GM21381 (cell line): ENCODE data around the gene CAPN14.
"Not testable (repeated sequence)": the region's sequence is repeated elsewhere in the genome, so short reads cannot be mapped to it uniquely, and the experiment has no call there.

Experiments
- ATAC-seq: cut with Tn5 transposase; IDR thresholded peaks from one replicate; pipeline ENCODE4 v1.9.1; 2021; ENCODE audit warnings: mild to moderate bottlenecking, moderate library complexity; ENCODE audit not compliant: unreplicated experiment

The CAPN14 gene

DNA sequence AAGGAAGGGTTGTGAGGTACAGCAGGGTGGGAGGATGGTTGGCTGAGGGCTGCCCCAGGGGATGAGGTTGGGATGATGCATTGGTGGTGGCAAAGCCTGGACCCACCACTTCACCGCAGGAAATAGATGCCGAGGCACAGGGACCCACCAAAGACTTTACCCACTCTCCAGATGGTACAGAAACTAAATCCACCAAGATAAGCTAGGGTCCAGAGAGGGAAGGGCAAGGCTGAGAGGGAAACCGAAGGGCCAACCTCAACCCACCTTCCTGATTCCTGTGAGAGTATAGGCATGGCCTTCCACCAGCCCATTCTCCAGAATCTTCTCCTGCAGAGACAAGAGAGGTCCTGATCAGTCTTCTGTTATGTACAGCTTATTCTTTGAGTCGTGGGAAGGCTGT is 18.1 kb downstream of the CAPN14 start:
- ATAC-seq = no peak

DNA sequence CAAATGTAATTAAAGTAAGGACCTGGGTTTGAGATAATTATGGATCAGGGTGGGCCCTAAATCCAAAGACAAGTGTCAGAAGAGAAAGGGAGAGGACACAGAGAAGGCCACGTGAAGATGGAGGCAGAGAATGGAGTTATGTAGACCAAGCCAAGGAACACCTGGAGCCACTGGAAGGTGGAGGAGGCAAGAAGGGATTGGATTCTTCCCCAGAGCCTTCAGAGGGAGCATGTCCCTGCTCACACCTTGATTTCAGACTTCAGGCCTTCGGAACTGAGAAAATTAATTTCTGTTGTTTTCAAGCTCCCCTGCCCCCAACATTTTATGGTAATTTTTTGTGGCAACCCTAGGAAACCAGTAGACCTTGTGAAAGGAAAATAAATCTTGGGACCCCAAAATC is 19.6 kb downstream of the CAPN14 start:
- no peak for ATAC-seq

DNA sequence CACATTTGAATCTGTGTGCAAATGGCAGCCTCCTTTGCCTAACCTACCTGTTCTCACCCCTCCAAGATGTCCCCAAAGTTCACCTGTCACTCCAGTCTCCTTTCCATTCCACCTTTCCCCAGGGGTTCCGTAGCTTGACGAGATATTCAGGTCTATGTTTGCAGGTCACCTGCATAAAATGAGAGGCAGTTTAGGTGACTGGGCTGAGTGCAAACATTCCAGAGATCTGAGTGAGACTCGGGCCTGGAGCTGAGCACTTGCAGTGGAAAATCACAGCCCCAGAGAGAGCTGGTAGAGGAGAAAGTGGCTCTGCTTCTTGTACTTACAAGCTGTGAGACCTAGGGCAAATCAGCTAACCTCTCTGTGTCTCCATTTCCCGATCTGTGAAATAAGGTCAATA is 20.1 kb downstream of the CAPN14 start:
- ATAC-seq = no peak

DNA sequence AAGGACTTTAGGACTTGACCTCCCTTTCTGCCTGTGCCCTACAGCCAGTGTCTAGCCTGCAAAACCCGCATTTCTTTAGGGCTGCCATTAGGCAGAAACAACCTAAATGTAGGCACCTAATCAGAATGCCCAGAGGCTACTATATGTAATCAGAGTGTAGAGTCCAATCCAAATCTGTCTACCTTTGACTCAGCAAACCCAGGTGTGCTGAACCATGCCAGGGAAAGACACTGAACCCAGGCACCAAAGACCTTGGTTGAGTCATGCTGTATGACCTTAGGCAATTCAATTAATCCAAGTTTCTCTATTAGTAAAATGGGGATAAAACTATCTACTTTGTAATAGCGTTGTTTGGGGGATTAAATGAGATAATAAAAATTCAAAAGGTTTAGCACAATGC is 20.7 kb downstream of the CAPN14 start:
- ATAC-seq = no peak

DNA sequence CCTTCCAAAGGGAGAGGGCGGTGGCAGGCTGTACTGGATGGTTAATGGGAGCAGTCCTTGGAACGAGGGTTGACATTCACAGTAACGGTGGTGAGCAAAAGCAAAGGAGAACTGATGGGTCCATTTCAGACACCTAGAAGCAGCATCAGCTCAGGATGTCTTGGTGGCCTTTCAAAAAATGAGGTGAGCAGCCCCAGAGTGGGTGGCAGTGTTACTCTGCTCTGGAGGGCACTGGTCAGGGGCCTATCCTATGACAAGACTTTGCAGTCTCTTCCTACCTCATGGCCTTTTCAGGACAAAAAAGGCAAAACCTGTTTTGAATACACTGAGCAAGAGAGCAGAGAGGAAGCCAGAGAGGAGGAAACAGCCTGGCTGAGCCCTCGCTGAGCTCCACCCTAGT is 23.5 kb downstream of the CAPN14 start:
- ATAC-seq = no peak

DNA sequence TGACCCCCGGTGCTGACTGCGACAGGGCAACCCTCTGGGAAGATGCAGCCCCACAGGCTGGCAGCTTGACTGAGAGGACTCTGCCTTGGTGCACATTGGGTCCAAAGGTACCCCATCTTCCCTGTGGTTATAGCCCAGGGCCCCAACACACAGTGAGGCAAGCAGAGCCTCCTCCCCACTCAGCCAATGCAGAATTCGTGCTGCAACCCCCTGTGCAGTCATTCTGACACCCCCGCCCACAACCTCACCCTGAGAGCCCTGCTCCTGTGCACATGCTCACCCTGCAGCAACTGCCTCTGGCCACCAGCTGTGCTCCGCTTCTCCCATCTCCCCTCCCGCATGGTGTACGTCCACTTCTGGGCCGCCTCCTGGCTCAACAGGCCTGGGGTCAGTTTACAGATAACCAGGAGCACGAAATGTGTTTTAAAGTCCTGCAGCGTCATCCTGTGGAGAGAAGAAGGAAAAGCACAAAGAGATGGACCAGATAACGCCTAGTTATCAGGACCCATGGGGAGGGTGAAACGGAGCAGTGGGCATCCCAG is 24.4 kb downstream of the CAPN14 start:
- no peak for ATAC-seq

DNA sequence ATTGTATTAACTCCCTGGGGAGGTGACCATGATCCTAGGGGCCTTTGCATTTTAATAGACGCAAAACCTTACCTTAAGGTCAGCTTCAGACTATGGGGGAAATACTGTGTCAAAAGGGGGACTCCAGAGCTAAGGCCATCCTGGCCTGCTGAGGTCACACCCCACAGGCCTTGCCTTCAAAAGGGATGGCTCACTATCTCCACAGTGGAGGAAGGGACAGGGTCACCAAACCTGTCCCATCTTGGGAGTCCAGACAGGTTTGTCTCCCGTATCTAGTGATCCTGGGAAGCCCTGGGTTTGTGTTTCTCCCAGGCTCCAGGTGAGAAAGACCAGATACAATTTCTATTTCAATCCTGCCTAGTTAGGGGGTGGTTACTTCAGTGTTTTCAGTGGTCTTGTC is 24.9 kb downstream of the CAPN14 start:
- no peak for ATAC-seq

DNA sequence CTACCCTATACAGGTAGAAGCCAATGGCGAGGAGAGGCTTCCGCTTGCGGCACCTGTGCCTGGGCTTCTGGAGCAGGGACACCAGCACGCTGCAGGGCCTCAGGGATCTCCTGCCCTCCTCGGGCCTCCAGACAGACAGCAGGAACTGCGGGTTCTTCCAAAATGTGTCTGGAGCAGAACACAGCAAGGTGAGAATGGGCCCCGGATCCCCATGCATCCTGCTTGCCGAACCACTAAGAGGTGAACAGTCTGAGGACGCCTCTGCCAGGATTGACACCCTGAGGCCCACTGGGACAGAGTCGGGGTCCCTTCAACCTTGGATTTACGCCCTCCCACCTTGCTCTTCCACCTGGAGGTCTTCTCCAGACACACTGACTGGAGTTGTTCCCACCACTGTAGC is 25.4 kb downstream of the CAPN14 start:
- no peak for ATAC-seq

DNA sequence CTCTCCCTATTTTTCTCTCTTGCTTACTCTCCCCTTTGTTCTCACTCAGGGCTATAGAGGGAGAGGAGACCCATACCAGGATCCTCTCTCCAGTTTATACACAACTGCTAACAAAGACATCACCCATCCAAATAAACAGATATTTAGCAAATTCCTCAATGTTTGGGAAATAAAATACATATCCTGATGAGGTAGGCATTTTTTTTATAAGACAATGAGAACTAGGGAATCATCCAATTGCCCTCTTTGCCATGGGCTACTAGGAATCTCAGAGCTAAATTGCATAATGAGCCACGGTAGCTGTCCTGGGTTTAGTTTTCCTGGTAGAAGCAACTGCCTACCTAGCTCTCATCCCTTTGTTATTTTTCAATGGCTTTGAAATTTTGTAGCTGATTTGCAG is 27.1 kb downstream of the CAPN14 start:
- ATAC-seq = no peak

DNA sequence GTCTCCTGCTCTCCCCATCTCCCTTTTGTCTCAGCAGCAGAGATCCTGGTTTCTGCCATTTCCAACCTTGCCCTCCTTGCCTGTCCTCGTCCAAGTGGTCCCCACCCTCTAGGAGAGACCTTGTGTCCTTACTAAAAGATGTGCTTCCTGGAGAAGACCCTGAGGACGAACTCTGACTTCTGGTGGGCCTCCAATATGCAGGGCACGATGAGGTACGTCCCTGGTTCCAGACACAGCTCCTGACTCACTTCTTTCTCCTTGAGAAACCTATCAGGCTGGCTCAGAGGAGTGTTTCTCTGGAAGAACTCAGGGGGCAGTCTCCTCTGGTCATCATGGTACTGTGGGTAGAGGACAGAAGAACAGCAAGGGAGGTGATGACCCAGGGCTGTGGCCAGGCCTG is 28.2 kb downstream of the CAPN14 start:
- no peak for ATAC-seq

DNA sequence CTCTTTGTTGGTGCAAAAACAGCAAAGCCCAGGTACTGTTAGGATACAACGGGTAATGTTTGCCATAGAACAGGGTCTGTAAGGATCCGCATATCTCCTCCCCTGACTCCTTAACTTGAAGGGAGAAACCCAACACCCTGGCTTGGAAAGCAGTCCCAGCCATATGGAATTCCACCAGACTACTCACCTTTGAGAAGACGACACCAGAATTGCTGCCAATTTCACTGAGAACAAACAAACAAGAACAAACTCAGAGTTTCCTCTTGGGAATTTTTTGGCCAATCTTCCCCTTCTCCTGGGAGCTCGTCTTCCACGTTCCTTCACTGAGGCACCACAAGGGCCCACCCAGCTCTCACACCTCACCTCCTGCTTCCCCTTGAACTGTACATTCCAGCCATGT is 29.2 kb downstream of the CAPN14 start:
- ATAC-seq = no peak

DNA sequence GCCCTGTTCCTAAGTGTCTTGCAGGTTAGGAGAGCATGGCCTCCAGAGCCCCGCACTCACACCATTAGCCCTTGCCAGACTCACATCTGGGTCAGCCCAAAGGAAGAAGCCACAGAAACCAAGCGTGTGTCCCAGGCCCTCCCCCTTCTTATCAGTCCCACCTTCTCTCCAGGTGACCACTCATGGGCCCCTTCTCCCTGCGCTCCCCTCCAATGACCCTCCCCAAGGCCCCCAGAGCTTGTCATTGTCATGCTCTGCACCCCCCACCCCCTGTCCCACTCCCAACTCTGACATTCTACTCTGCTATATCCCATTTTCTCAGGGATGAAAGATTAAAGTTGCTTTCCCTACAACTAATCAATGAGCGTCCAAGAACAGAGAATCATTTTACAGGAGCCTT is 30.1 kb downstream of the CAPN14 start:
- no peak for ATAC-seq

DNA sequence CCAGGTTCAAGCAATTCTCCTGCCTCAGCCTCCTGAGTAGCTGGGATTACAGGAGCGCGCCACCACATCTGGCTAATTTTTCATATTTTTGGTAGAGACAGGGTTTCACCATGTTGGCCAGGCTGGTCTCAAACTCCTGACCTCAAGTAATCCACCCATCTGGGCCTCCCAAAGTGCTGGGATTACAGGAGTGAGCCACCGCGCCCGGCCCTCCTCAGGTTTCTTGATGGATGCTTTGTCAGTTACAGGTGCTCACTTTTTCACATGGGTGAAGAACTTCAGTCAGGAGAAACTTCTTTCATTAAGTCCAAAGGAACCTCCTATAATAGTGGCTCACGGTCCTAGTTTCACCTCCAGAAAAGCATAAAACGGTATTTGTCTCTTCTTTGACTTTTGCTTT is 33.3 kb downstream of the CAPN14 start:
- ATAC-seq = not testable (repeated sequence)

DNA sequence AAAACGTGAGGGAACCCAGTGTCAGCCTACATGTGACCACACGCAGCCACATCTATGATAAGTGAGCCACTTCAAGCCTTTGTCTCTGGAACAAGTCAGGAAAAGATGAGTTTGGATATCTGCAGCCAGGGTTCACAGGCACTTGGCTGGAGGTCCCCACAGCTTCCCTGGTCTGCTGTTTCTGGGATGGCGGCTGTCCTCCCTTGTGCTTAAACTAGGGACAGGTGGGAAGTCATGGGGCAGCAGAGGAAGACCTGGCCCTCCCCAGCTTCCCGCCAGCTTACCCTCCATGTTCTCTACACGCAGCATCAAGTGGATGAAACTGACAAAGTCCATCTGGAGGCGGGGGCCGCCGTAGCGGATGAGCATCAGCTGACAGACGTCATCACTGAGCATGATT is 40.6 kb downstream of the CAPN14 start:
- ATAC-seq = no peak

DNA sequence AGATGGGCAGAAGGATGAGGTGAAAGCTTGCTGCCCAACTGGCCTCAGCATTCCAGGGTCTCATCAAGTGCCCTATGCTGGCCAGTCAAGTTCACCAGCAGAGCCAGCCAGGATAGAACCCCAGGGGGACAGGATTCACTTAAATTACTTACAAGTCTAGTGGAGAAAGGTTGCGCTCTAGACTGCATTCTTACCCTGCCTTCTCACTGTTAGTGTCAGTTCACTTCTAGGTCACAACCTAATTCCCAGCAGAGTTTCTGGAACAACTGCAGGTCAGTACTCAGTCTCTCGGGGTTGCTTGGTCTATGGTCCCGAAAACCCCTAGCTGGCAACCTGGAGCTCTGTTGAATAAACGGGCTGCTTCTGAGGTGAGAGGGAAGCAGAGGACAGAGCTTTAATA is 46.2 kb downstream of the CAPN14 start:
- ATAC-seq = no peak

DNA sequence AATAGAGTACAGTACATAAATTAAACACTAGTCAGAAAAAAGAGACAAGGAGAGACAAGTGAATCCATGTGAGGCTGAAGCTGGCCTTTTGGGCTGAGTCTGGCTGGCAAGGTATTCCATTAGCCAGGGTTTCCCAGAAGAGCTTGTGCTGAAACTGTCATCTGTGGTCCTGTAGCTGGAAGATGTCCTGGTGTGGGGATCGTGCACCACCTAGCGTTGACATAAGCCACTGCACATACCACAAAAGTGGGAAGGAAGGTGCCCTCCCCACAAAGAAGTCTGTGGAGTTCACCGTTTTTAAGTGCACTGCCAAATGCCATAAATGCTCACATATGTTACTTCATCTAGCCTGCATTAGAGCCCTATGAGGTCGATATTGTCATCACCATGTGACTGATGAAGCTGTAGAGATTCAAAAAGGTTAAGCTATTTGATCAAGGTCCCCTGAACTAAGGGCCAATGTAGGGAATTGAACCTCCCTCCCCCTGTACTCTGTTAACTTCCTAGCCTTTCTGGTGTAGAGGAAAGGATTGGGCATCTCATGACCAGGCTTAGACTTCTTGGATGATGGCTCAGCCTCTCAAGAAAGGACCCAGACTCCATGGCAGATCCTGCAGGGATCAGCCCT is 47.1 kb downstream of the CAPN14 start:
- ATAC-seq = no peak

DNA sequence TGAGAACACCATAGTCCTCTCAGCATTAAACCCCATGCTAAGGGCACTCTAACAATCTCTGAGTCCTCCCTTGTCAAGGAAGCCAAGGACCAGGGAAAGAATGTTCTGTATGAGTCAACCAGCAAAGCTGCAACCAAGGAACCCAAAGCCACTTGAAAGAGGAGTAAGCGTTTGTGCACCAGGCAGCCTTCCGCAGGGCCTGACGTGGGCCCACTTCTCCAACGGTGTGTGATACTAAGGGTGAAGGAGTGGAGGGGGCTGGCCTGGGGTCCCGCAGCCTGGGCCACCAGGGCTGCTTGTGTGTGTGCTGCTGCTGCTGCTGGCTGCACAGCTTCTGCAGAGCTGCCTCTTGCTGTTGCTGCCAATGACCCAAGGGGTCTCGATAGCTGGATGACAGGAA is 49.0 kb downstream of the CAPN14 start:
- no peak for ATAC-seq

DNA sequence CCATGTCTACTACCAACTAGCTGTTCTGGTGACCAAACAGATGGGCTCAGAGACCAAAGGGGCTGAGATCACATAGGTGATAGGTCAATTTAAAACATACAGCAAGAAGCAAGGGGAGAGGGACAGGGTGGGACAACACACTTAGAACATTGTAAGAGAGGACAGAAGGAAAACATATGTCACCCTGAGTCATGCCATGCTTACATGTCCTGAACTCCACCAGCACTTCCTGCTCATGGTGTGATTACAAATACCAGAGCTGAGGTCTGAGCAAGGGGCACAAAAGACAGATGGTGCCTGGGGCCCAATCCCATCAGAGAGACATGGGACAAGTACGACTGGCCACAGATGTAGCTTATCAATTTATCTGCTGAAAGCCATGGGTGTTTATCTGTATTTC is 50.4 kb downstream of the CAPN14 start:
- ATAC-seq = no peak

DNA sequence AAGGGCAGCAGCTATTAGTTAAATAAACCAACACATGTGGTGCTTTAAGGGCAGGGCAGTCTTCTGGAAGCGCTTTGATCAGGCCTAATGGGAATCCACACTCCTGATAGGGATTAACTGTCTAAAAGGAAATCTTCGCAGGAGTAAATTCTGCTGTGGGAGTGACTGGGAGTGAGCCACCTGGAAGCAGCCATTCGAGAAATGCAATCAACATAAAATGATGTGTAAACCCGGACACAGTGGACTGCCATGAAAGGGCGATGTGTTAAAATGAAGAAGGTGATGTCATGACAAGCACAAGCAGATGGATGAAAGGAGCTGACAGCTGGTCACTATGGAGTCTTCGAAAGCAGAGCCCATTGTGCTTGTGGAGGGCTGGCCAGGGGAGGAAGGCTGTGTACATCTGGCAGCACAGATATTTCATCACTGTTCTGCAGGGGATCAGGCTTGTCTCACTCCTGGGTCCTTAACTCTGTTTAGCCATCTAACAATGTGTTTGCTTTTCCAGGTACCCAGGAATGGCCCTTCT is 54.2 kb downstream of the CAPN14 start:
- ATAC-seq = no peak

DNA sequence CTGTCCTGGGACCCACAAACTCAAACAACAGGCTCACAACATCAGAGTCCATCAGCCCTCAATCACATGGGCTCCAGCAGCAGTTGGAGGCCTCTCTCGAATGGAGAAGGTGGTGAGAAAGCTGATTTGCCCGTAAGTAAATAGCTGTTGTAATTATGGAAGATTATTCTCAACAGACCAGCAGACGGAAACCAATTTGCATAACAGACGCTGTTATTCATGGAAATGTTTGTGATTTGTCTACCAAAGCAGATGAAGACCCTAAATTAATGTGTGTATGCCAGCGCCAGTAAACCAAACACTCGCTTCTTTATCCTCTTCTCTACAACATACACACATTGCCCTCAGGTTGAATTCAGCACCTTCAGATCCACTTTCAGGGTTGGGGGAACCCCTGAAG is 55.7 kb downstream of the CAPN14 start:
- ATAC-seq = no peak

DNA sequence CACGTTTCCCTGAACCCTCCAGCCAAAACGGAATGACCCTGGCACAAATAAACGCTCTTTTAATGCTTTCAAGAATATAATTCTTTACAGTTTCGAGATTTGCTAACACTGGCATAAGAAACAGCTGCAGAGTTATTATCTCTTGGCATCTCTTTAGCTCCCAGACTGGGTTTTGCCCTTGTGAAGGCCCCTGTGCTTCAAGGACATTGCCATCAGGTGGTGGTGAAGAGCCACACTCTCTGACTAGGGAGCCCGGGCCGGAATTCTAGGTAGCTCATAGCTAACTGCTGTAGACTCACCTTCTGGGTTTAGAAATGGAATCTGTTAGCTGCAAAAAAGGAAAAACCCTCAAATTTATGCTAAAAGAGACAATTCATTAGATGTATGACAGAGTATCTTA is 65.8 kb downstream of the CAPN14 start:
- ATAC-seq = no peak

DNA sequence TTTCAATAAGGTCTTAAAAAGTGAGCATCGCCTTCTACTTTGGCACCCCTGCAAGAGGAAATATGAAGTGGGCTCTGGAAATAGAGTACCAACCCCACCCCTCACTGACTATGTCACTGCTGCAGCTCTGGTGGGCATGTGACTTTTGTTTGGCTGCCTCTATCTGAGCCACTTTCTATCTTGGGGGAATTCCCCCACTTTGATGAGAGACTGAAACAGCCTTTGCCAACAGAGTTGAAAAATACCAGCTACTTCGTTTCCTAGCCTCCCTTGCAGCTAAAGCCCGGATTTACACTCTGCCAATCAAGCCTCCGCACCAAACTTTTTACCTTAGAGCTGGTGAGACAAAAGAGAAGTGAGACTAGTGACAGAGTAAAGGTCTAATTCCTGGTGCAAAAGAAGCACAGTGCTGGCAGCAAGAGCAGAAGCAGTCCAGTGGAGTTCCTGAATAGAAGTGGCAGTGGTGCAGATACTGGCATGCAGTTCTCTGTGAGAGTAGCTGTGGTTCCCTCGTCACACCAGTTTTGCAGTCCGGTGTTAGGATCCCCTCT is 67.1 kb downstream of the CAPN14 start:
- ATAC-seq = no peak

DNA sequence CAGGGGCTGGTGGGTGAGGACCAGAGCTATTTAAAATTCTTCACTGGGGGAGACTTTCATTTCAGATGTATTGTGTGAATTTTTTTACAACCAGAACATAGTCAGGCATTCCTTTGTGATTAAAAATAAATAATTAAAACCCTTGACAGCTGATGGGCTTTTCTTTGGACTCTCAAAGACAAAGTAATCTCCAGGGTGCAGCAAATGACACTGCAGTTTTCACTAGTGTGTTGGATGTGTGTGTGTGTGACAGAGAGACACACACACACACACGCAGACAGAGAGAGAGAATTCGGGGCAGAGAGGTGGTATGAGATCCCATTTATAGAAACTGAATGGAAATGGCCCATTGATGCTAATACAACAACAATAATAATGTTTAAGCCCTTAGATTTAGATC is 68.8 kb downstream of the CAPN14 start:
- no peak for ATAC-seq
